Measurements from ENCODE around the gene SLCO3A1.

DNA sequence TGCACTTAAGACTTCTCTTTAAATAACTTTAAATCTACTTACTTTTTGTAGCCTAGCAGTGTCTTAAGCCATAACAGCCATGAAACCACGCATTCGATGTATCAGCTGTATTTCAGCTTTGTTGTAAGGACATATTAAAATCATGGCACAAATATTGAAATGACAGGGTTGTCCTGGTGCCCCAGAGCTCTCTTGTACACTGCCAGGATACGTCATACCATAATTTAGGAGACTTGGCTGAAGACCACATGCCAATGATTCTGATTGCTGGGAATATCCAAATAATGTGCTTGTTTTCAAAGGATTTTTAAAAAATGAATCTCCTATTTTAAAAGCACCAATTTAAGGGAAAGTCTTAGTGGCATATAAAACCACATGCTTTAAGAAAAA, 265.4 kb downstream of the SLCO3A1 start:
- TF ChIP-seq CTCF (IDR thresholded peaks at IDR 0.05 in 2 of 3, conservative IDR thresholded peaks at IDR 0.05 in 1 of 3; ENCODE audit: borderline replicate concordance in 1 of 3, insufficient read depth in 1 of 3, low read depth in 2 of 3, low read length in 2 of 3): no peak
- no peak for TF ChIP-seq POLR2A (IDR thresholded peaks at IDR 0.05; ENCODE audit: borderline replicate concordance, extremely low read depth, insufficient read depth, insufficient read length)
- no peak for TF ChIP-seq SP1 (IDR thresholded peaks at IDR 0.05; ENCODE audit: low read depth)
- TF ChIP-seq CBX3 (IDR thresholded peaks at IDR 0.05; ENCODE audit: low read depth): no peak
- TF ChIP-seq, protein P1, sequence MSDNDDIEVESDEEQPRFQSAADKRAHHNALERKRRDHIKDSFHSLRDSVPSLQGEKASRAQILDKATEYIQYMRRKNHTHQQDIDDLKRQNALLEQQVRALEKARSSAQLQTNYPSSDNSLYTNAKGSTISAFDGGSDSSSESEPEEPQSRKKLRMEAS (IDR thresholded peaks at IDR 0.05): no peak
- TF ChIP-seq EZH2 (IDR thresholded peaks at IDR 0.05): no peak
- no peak for TF ChIP-seq EZH2phosphoT487 (IDR thresholded peaks at IDR 0.05; ENCODE audit: borderline replicate concordance)
- no peak for TF ChIP-seq ZBTB33 (IDR thresholded peaks at IDR 0.05; ENCODE audit: extremely low read depth, insufficient replicate concordance, low read length)
- no peak for TF ChIP-seq RAD21 (IDR thresholded peaks at IDR 0.05; ENCODE audit: low read depth)

Data from HCT116 (cell line).